Loucy (cell line): Measurements from ENCODE around the gene BCLAF1.
A peak's percentile ranks its signal among the peaks of the same experiment; 100 is the strongest.

Source experiments
- H2AFZ ChIP-seq: fragments of 200-600 bp; sonication (generic); 2 replicates; pipeline ENCODE4 v1.6.0; 2016; ENCODE audit warnings: antibody characterized with exemption, mild to moderate bottlenecking, low read length, moderate library complexity
- H3F3A ChIP-seq: fragments of 200-600 bp; 2 replicates; pipeline ENCODE4 v1.6.0; 2016; ENCODE audit warnings: antibody characterized with exemption, low read depth, mild to moderate bottlenecking
- H3K27me3 ChIP-seq: fragments of 200-600 bp; sonication (generic); 2 replicates; pipeline ENCODE4 v1.6.1; 2014; ENCODE audit warnings: low read length, mild to moderate bottlenecking; ENCODE audit not compliant: insufficient read depth, poor library complexity, severe bottlenecking
- H3K36me3 ChIP-seq: fragments of 200-600 bp; sonication (generic); 2 replicates; pipeline ENCODE4 v1.6.1; 2016; ENCODE audit warnings: low read length; ENCODE audit not compliant: insufficient read depth
- H3K4me1 ChIP-seq: fragments of 200-600 bp; sonication (generic); 2 replicates; pipeline ENCODE4 v1.5.1; 2014; ENCODE audit warnings: low read length, mild to moderate bottlenecking; ENCODE audit not compliant: insufficient read depth, poor library complexity, severe bottlenecking
- H3K4me2 ChIP-seq: fragments of 200-600 bp; sonication (generic); 2 replicates; pipeline ENCODE4 v1.6.0; 2014; ENCODE audit warnings: antibody characterized with exemption, low read length, low read depth, mild to moderate bottlenecking; ENCODE audit not compliant: poor library complexity, severe bottlenecking
- H3K4me3 ChIP-seq: fragments of 200-600 bp; sonication (generic); 2 replicates; pipeline ENCODE4 v1.5.1; 2014; ENCODE audit warnings: low read length, mild to moderate bottlenecking, mixed read lengths; ENCODE audit not compliant: poor library complexity, severe bottlenecking
- H3K79me2 ChIP-seq: fragments of 200-600 bp; sonication (generic); 2 replicates; pipeline ENCODE4 v1.6.1; 2014; ENCODE audit warnings: low read length; ENCODE audit not compliant: insufficient read depth
- H3K9ac ChIP-seq: fragments of 200-600 bp; sonication (generic); 2 replicates; pipeline ENCODE4 v1.6.0; 2014; ENCODE audit warnings: mild to moderate bottlenecking, low read depth, low read length, moderate library complexity; ENCODE audit not compliant: poor library complexity, severe bottlenecking
- H3K9me2 ChIP-seq: fragments of 200-600 bp; sonication (generic); replicated peaks from 2 replicates; pipeline ENCODE4 v1.6.1; 2016; ENCODE audit warnings: low read depth, low read length, mixed read lengths
- H3K9me3 ChIP-seq: fragments of 200-600 bp; sonication (generic); 2 replicates; pipeline ENCODE4 v1.6.1; 2014; ENCODE audit warnings: mild to moderate bottlenecking, antibody characterized with exemption, low read length, low read depth; ENCODE audit not compliant: insufficient read depth
- H4K20me1 ChIP-seq: fragments of 200-600 bp; sonication (generic); 2 replicates; pipeline ENCODE4 v1.6.0; 2014; ENCODE audit warnings: antibody characterized with exemption, low read length, mild to moderate bottlenecking; ENCODE audit not compliant: insufficient read depth, poor library complexity, severe bottlenecking
- CTCF ChIP-seq: fragments of 200-600 bp; sonication (generic); conservative IDR thresholded peaks from 2 replicates; pipeline ENCODE4 v1.5.1; 2014; ENCODE audit warnings: mild to moderate bottlenecking, antibody characterized with exemption, low read length
- EZH2phosphoT487 ChIP-seq: fragments of 200-600 bp; IDR thresholded peaks from 2 replicates; pipeline ENCODE4 v1.6.1; 2018; ENCODE audit warnings: antibody characterized with exemption, mild to moderate bottlenecking, moderate library complexity, borderline replicate concordance

Gene BCLAF1

GRCh38 chr6:136337121-136337520, 47.5 kb upstream of the BCLAF1 start:
- H3F3A ChIP-seq: no peaks in the 10 kb centered on the region
- H3K27me3 ChIP-seq: no peaks in the 10 kb centered on the region
- H3K4me1 ChIP-seq: no peaks in the 10 kb centered on the region
- H3K4me3 ChIP-seq: no peak overlapping the region
- H3K79me2 ChIP-seq: no peaks in the 10 kb centered on the region
- no peak overlapping the region for H3K4me2 ChIP-seq
- H4K20me1 ChIP-seq: no peaks in the 10 kb centered on the region
- no peaks in the 10 kb centered on the region for H3K36me3 ChIP-seq
- H3K9ac ChIP-seq: no peak overlapping the region
- no peaks in the 10 kb centered on the region for H3K9me2 ChIP-seq
- H3K9me3 ChIP-seq: no peaks in the 10 kb centered on the region
- H2AFZ ChIP-seq: no peak overlapping the region
- TF ChIP-seq CTCF: no peak
- no peak for TF ChIP-seq EZH2phosphoT487

DNA sequence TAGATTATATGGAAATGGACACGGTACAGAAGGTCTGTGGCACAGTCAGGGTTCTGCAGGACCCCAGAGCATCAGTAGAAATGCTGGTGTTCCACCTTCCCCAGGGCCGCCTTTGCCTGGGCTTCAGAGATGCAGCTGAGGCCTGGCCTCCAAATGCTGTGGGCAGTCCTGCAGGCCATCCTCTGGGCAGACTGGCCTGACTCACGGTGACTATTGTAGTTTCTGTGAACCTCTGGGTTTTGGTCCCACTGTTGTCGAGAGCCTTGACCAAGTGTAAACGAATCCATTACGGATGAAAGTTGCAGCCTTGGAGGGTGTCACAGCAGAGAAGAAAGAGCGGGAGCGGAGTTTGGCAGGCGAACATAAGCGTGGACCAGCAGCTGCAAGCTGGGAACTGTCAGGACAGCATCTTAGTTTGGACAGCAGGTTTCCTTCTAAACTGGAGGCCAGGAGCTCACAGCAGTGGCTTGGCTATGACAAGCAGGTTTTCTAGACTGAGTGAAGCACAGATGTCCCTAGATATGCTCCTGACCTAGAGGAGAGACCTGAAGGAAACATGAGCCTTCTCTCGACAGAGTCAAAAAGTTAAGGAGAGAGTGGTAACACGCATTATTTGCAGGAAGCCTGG, 46.2 kb upstream of the BCLAF1 start:
- Histone ChIP-seq H2AFZ (no peak overlapping the region), H3K27me3 (no peaks in the 10 kb centered on the region), H3K79me2 (no peaks in the 10 kb centered on the region), H3K9ac (no peak overlapping the region), H3K9me2 (no peaks in the 10 kb centered on the region), H3K9me3 (no peaks in the 10 kb centered on the region), H3F3A (no peaks in the 10 kb centered on the region), H3K4me2 (no peak overlapping the region), H3K4me1 (no peaks in the 10 kb centered on the region), H3K4me3 (no peak overlapping the region), H4K20me1 (no peaks in the 10 kb centered on the region), H3K36me3 (no peaks in the 10 kb centered on the region)
- TF ChIP-seq CTCF (no peak), EZH2phosphoT487 (no peak)

DNA sequence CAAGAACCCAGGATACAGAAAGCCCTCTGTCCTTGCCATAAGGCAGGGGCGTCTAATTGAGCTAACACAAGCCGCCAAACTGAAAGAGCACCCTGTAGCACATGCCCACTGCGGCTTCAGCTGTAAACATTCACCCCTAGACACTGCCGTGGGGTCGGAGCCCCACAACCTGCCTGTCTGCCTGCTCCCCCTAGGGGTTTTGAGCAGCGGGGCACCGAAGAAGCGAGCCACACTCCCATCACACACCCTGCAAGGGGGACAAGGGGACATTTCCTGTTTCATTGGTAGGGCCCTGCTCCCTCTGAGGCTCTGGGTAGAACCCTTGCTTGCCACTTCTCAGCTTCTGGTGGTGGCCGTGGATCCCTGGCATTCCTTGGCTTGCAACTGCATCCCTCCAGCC, 45.2 kb upstream of the BCLAF1 start:
- Histone ChIP-seq H3K9me3 (no peaks in the 10 kb centered on the region), H3K27me3 (no peaks in the 10 kb centered on the region), H3K4me2 (no peak overlapping the region), H3K9ac (no peak overlapping the region), H3K36me3 (no peaks in the 10 kb centered on the region), H3K79me2 (no peaks in the 10 kb centered on the region), H3F3A (no peaks in the 10 kb centered on the region), H3K9me2 (no peaks in the 10 kb centered on the region), H2AFZ (no peak overlapping the region), H3K4me1 (no peaks in the 10 kb centered on the region), H3K4me3 (no peak overlapping the region), H4K20me1 (no peaks in the 10 kb centered on the region)
- TF ChIP-seq CTCF: peak; percentile 42; the same call in 1 of the 2 replicates
- TF ChIP-seq EZH2phosphoT487: no peak
